ENCODE results near the gene DNM3. TPM values are rescaled to one million over a fixed set of nuclear protein-coding genes. Genes with fewer than 3 reads are reported as not detected.
"Not testable (repeated sequence)": the region's sequence is repeated elsewhere in the genome, so short reads cannot be mapped to it uniquely, and the experiment has no call there.

Gene DNM3
- total RNA-seq, 2 experiments from 2014 or later, result 1.7 to 2.2 TPM

DNA sequence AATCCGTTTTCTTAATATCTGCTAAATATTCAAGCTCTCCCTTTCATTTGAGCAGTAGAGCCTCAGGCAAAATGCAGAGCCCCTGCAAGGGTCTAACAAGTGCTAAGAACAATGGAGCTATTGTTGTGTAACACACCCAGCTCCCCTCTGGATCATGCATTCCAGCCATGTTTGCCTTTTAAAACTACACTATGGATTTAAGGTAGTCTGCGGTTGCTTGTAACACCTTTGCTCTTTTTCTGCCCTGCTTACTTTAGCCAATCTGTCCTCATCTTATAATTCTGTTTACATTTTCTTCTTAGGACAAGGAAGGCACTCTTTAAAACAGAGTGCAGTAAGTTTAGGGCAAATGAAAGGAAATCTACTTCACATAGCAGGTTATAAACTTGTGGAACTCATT, 519.2 kb downstream of the DNM3 start:
- Mint-ChIP-seq H3K9me3 (ENCODE audit: low read depth) (peaks cover 3% of the 10 kb centered on the region), H3K4me1 (peaks cover 37% of the 10 kb centered on the region), H3K27ac (no peak overlapping the region), H3K4me3 (no peak overlapping the region), H3K36me3 (peaks cover 7% of the 10 kb centered on the region), H3K27me3 (no peaks in the 10 kb centered on the region)
- ATAC-seq (no peak), DNase-seq (no peak)
- CTCF ChIA-PET, result interaction anchor here (1.0 to 2.8 kb wide), 3 partner anchors 13 to 34 kb away, joined by 3 to 18 read pairs (median 5); no protein-coding TSS in a partner anchor

DNA sequence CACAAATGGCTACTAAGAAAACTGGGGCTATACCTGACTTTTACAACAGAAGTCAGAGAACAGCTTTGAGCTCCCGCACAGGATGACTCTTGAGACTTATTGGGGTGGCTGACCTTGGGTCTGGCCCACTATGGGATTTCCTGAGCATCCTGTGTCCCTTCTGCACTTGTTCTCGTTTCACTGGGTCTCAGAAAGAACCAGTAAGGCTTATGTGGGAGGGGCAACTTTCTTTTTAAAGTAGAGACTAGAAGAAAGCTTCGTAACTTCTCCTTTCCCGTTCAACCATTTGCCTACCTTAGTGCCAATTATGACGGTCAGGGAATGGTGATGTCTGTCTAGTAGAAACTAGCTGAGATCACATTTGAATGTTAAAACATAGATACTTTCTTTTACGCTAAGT, 519.7 kb downstream of the DNM3 start:
- Mint-ChIP-seq H3K4me3 (no peak overlapping the region), H3K4me1 (peaks cover 37% of the 10 kb centered on the region), H3K27ac (no peak overlapping the region), H3K36me3 (peaks cover 10% of the 10 kb centered on the region), H3K9me3 (ENCODE audit: low read depth) (peaks cover 3% of the 10 kb centered on the region), H3K27me3 (no peaks in the 10 kb centered on the region)
- ATAC-seq, result no peak
- DNase-seq, result no peak
- CTCF ChIA-PET, result interaction anchor here (1.0 kb wide), 1 partner anchor 13 kb away, joined by 3 read pairs; no protein-coding TSS in a partner anchor

DNA sequence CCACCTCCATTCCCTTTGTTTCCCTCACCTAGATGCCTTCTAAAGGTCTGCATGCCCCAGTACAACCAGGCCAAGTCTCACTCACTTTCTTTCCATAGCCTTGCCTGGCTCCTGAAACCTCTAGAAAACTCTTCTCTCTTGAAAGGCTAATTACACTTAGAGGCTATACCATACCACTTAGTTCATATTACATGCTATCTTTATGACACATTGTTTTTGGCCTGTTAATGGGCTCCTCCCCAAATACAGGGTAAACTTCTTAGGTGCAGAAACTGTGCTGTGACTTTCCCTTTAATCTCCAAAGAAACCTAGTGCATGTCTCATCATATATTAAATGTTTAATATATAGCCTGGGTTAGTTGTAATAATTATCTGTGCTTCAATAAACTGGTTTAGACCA, 522.6 kb downstream of the DNM3 start:
- Mint-ChIP-seq H3K27me3 (no peaks in the 10 kb centered on the region), H3K27ac (no peak overlapping the region), H3K4me1 (peaks cover 16% of the 10 kb centered on the region), H3K4me3 (no peak overlapping the region), H3K36me3 (peaks cover 27% of the 10 kb centered on the region), H3K9me3 (ENCODE audit: low read depth) (peaks cover 20% of the 10 kb centered on the region)
- CTCF ChIA-PET, result no interaction called here
- ATAC-seq, result no peak
- DNase-seq, result no peak

DNA sequence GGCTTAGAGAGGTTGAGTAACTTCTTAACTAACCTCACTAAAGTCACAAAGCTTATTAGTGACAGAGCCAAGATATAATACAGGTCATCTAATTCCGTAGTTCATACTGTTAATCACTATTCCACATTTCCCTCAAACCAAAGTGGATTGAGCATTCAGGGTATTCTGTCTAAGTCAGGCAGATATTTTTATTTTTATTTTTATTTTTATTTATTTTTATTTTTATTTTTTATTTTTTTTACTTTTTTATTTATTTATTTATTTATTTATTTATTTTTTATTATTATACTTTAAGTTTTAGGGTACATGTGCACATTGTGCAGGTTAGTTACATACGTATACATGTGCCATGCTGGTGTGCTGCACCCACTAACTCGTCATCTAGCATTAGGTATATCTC, 530.3 kb downstream of the DNM3 start:
- not testable (repeated sequence) for DNase-seq, H3K27me3 Mint-ChIP-seq, H3K27ac Mint-ChIP-seq, ATAC-seq, H3K4me3 Mint-ChIP-seq
- Mint-ChIP-seq H3K9me3 (ENCODE audit: low read depth) (peaks cover 17% of the 10 kb centered on the region), H3K4me1 (peaks cover 11% of the 10 kb centered on the region), H3K36me3 (peaks cover 22% of the 10 kb centered on the region)
- CTCF ChIA-PET, result interaction anchor here (1.5 kb wide), 1 partner anchor 33 kb away, joined by 4 read pairs; no protein-coding TSS in a partner anchor

DNA sequence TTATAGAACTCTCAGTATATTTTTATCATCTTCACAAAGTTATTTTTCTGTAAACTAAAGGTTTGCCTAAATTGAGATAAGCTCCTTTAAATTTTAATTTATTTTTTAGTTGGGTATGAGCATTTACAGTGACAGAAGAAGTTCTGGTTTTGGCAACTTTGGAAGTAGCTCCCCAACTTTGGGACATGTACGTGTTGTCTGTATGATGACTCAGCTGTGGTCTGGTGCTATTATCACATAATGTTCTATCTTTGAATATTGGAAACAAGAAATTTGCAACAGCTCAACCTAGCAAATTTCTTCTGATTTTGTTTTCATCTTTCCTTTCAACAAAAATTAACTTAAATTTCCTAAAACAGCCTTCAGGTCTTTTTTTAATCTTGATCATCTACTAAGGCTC, 532.6 kb downstream of the DNM3 start:
- no peak overlapping the region for H3K4me3 Mint-ChIP-seq
- no peak for DNase-seq
- no peak overlapping the region for H3K27ac Mint-ChIP-seq
- H3K9me3 Mint-ChIP-seq (ENCODE audit: low read depth), result peaks cover under 1% of the 10 kb centered on the region
- peaks cover 11% of the 10 kb centered on the region for H3K4me1 Mint-ChIP-seq
- H3K27me3 Mint-ChIP-seq, result no peaks in the 10 kb centered on the region
- no peak for ATAC-seq
- H3K36me3 Mint-ChIP-seq, result peaks cover 5% of the 10 kb centered on the region
- CTCF ChIA-PET, result interaction anchor here (0.7 kb wide), 1 partner anchor 13 kb away, joined by 3 read pairs; no protein-coding TSS in a partner anchor

DNA sequence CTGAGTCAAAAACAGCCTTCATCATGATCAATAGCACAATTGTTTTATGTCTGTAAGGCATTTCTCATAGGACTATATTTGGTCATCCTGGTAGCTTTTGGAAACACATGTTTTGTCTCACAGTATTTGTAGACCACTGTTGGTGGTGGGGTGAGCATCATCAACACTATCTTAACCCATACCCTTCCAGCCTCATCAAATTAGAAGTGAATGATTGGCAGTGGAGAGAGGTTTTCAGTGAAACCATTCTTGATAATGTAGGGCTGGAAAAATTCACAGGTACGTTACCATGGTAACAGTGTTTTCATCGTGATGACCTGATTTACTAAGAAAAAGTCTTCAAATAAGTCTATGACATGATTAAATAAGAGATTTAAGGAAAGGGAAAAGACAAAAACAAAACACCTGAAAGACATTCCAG, 533.9 kb downstream of the DNM3 start:
- no peak overlapping the region for H3K4me3 Mint-ChIP-seq
- no peak overlapping the region for H3K27ac Mint-ChIP-seq
- ATAC-seq, result no peak
- peaks cover 12% of the 10 kb centered on the region for H3K4me1 Mint-ChIP-seq
- CTCF ChIA-PET, result no interaction called here
- no peak for DNase-seq
- no peaks in the 10 kb centered on the region for H3K9me3 Mint-ChIP-seq (ENCODE audit: low read depth)
- H3K27me3 Mint-ChIP-seq, result no peaks in the 10 kb centered on the region
- peaks cover 2% of the 10 kb centered on the region for H3K36me3 Mint-ChIP-seq

DNA sequence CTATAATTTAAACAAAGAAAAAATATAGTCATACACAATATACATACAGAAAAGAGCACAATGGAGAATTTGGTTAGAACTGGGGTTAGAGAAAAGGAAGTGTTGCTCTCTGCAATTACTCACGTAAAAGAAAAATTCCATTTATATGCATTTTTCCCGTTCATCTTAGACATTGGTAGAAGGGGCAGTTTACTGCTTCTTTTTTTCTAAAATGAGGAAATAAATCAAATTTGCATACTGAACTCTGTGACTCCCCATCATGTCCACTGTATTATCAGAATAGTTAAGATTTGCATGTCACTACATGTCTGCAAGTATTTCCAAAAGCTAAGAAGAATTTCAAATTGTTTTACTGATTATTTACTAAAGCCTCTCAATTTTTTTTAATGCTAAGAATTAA, 535.1 kb downstream of the DNM3 start:
- CTCF ChIA-PET, result interaction anchor here (0.8 kb wide), 1 partner anchor 23 kb away, joined by 3 read pairs; no protein-coding TSS in a partner anchor
- H3K9me3 Mint-ChIP-seq (ENCODE audit: low read depth), result no peaks in the 10 kb centered on the region
- peaks cover 2% of the 10 kb centered on the region for H3K36me3 Mint-ChIP-seq
- no peak overlapping the region for H3K4me3 Mint-ChIP-seq
- DNase-seq, result no peak
- no peak for ATAC-seq
- peaks cover 22% of the 10 kb centered on the region for H3K4me1 Mint-ChIP-seq
- H3K27me3 Mint-ChIP-seq, result no peaks in the 10 kb centered on the region
- H3K27ac Mint-ChIP-seq, result no peak overlapping the region

DNA sequence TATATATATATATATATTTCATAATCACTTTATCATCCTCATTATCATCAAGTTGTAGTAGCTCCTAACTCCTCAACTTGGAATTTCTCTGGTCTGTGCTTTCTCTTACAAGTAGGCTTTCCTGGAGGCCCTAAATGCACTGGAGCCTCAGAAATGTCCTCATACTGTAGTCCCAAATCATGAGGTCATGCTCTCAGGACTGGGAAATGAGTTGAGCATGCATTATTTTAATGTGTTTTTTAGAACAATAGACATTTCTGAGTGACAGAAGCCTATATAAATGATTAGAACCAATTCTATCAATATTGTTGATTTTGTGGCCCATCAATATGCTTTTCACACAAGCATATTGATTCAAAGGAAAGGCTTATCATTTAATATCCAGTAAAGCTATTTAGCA, 536.3 kb downstream of the DNM3 start:
- CTCF ChIA-PET, result interaction anchor here (0.6 kb wide), 1 partner anchor 214 kb away, joined by 3 read pairs; no protein-coding TSS in a partner anchor
- ATAC-seq, result no peak
- Mint-ChIP-seq H3K27me3 (no peaks in the 10 kb centered on the region), H3K4me1 (peaks cover 24% of the 10 kb centered on the region), H3K36me3 (peaks cover 2% of the 10 kb centered on the region), H3K9me3 (ENCODE audit: low read depth) (no peaks in the 10 kb centered on the region), H3K4me3 (no peak overlapping the region), H3K27ac (no peak overlapping the region)
- no peak for DNase-seq

DNA sequence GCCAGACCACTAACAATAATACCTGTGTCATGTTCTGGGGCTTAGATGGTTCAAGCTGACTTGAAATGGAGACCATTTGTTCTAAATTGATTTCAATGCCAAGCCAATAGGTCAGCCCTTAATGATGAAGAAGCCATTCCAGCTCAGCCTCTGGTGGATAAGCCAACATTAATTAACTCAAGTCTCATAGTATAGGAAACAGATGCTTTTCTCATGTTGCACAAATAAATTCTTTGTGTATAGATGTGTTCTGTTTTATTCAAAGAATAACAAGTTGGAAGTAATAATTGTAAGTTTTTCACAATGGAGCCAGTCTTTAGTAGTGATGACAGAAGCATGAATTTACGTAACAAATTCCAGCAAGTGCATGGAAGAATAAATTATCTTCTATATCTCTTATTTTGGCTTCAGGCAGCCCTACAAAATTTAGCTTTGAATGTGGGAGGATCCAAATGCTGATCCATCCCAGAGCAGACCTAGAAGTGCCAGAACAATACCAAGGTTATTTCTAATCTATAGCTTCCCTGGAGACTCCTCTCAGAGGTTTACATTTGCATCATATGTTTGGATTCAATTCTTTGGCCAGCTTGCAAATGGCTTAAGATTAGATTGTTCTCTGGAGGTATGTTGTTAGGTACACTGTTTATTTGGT, 536.9 kb downstream of the DNM3 start:
- H3K27me3 Mint-ChIP-seq, result peaks cover 2% of the 10 kb centered on the region
- no peak overlapping the region for H3K4me3 Mint-ChIP-seq
- CTCF ChIA-PET, result interaction anchor here (0.6 kb wide), 1 partner anchor 214 kb away, joined by 3 read pairs; no protein-coding TSS in a partner anchor
- peaks cover 24% of the 10 kb centered on the region for H3K4me1 Mint-ChIP-seq
- H3K27ac Mint-ChIP-seq, result no peak overlapping the region
- H3K9me3 Mint-ChIP-seq (ENCODE audit: low read depth), result no peaks in the 10 kb centered on the region
- peaks cover 2% of the 10 kb centered on the region for H3K36me3 Mint-ChIP-seq
- DNase-seq, result no peak
- ATAC-seq, result no peak

DNA sequence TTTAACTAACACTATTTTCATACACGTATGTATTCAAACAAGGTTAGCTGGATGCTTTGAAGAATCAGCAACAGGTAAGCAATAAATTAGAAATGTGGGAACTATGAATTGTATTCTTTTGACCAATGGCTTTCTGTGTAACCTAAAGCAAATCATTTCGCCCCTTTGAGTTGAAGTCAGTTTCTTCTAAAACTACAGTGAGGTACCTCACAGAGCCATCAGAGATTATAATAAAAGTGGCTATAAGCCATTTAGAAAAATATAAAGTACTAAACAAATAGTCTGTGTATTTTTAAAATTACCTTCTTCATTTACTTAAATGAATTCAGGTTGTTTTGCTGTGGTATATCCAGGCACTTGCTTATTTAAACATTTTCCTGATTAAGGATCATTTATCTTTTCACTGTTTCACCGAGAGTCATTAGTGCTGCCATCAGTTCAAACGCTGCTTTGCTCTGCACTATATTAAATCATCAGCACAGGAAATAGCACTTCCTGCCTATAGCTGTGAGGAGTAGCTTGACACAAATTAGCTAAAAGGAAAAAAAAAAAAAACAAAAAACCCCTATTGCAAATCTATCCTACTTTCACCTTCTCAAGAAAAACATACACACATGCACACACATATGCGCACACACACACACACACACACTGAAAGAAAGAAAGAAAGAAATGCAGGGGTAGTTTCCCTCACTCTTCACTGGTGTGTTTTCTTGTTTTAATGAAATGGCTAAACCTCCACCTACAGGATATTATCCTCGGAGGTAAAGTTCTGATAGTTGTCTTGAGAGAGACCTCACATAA, 539.3 kb downstream of the DNM3 start:
- DNase-seq, result peak; percentile 48
- CTCF ChIA-PET, result interaction anchor here (0.6 to 1.7 kb wide), 8 partner anchors 12 to 246 kb away, joined by 3 to 6 read pairs (median 4); no protein-coding TSS in a partner anchor
- ATAC-seq, result peak; percentile 98
- peaks cover 14% of the 10 kb centered on the region for H3K4me1 Mint-ChIP-seq
- H3K4me3 Mint-ChIP-seq, result peak overlapping the region; percentile 60
- H3K9me3 Mint-ChIP-seq (ENCODE audit: low read depth), result no peaks in the 10 kb centered on the region
- H3K36me3 Mint-ChIP-seq, result peaks cover 2% of the 10 kb centered on the region
- peaks cover 2% of the 10 kb centered on the region for H3K27me3 Mint-ChIP-seq
- peak overlapping the region; percentile 82 for H3K27ac Mint-ChIP-seq

DNA sequence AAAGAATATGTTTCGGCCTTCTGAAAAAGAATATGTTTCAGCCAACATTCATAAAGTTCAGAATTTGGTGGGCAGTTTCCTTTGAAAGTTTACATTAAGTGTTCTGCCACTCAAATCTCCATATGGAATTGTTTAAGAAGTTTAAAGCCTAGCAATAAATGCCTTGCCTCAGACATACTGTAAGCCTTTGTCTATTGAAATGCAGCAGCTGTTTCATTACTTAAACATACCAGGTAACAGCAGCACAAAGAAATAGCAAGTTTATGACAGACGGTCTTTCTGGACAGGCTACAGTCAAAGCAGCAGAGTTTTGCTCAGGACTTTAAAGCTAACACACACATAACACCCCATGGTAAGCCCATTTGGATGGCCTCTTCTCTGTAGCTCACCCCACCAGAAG, 540.6 kb downstream of the DNM3 start:
- CTCF ChIA-PET, result interaction anchor here (1.0 to 1.7 kb wide), 3 partner anchors 13 to 19 kb away, joined by 4 to 6 read pairs (median 5); no protein-coding TSS in a partner anchor
- H3K4me3 Mint-ChIP-seq, result no peak overlapping the region
- H3K27ac Mint-ChIP-seq, result no peak overlapping the region
- peaks cover 2% of the 10 kb centered on the region for H3K27me3 Mint-ChIP-seq
- DNase-seq (no peak), ATAC-seq (no peak)
- H3K9me3 Mint-ChIP-seq (ENCODE audit: low read depth), result no peaks in the 10 kb centered on the region
- H3K36me3 Mint-ChIP-seq, result peaks cover 2% of the 10 kb centered on the region
- H3K4me1 Mint-ChIP-seq, result peaks cover 14% of the 10 kb centered on the region

DNA sequence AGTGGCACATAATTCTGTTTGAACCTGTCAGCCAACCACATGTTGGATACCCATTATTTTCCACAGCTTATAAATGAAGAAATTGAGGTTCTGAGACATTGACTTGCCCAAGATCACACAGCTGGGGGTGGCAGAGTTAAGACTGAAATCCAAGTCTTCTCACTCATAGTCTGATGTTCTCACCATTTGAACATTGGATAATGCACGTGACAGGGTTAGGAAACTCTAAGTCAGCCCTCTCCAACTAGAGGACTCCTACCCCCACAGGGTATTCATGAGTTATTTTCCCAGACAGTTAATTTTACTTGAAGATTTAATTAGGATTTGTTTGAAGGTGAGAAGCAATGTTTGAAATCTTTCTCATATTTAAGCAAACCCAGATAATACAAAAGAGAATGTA, 541.1 kb downstream of the DNM3 start:
- Mint-ChIP-seq H3K27ac (no peak overlapping the region), H3K27me3 (peaks cover 2% of the 10 kb centered on the region), H3K36me3 (peaks cover 2% of the 10 kb centered on the region), H3K4me3 (no peak overlapping the region), H3K4me1 (peaks cover 14% of the 10 kb centered on the region), H3K9me3 (ENCODE audit: low read depth) (no peaks in the 10 kb centered on the region)
- CTCF ChIA-PET, result interaction anchor here (1.0 kb wide), 1 partner anchor 12 kb away, joined by 5 read pairs; no protein-coding TSS in a partner anchor
- ATAC-seq, result no peak
- no peak for DNase-seq

DNA sequence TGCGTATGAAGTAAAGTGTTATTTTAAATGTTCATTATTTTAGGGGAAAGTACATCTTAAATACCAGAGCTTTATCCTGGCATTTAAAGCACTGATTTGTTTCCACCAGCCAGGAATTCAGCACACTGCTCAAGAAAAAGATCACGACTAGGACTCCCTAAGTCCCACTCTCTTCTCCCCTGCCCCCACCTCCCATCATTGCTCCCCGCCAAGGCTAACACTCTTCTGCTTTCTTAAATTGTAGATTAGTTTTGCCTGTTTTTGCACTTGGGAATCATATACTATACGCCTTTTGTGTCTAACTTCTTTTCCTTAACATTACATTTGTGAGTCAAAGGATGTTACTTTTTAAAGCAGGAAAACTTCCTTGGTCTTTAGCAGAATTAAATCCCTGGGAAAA, 541.7 kb downstream of the DNM3 start:
- H3K27ac Mint-ChIP-seq, result no peak overlapping the region
- CTCF ChIA-PET, result interaction anchor here (1.0 kb wide), 1 partner anchor 12 kb away, joined by 5 read pairs; no protein-coding TSS in a partner anchor

More for the DNA sequence above, 541.7 kb downstream of the DNM3 start:
- peaks cover 14% of the 10 kb centered on the region for H3K4me1 Mint-ChIP-seq
- no peak for ATAC-seq
- H3K4me3 Mint-ChIP-seq, result no peak overlapping the region
- H3K27me3 Mint-ChIP-seq, result peaks cover 2% of the 10 kb centered on the region
- no peaks in the 10 kb centered on the region for H3K9me3 Mint-ChIP-seq (ENCODE audit: low read depth)
- peaks cover 2% of the 10 kb centered on the region for H3K36me3 Mint-ChIP-seq
- DNase-seq, result no peak

Data from activated CD8-positive, alpha-beta memory T cell treated with anti-CD3 and anti-CD28 coated beads, Interleukin-2, amount 10 ng/mL, durations not matched to agents 7 days and 5 days (primary cell).